ENCODE data around the gene RACK1. TPM values are rescaled to one million over a fixed set of nuclear protein-coding genes. Genes with fewer than 3 reads are reported as not detected.

The RACK1 gene
- total RNA-seq, 4 donors from 2014 or later: 1,252 to 1,898 (median 1,625) TPM

- Histone ChIP-seq H3K9me3 (no peaks in the 10 kb centered on the region), H3K27ac (replicated peaks in 1 of 4) (no peak overlapping the region), H3K4me1 (peaks cover 4 to 30% (median 14%) of the 10 kb centered on the region in 4 donors), H3K27me3 (no peaks in the 10 kb centered on the region), H3K36me3 (peaks cover 67 to 100% (median 99%) of the 10 kb centered on the region in 4 donors), H3K4me3 (no peak overlapping the region)
- WGBS: 82% methylated on average over 5 of the region's 5 CpGs
- no peak for DNase-seq (ENCODE audit: extremely low spot score)
- no peak for TF ChIP-seq POLR2AphosphoS5 (IDR thresholded peaks at IDR 0.05)
- no peak for TF ChIP-seq EP300 (IDR thresholded peaks at IDR 0.05)
- TF ChIP-seq CTCF (IDR thresholded peaks at IDR 0.05): no peak
- no peak for TF ChIP-seq POLR2A (IDR thresholded peaks at IDR 0.05; ENCODE audit: low read depth)
- intact Hi-C loops (cut with DNase I): no loop called here
These were observed 7.9 kb downstream of the RACK1 start for GRCh38 chr5:181235689-181236366.

- intact Hi-C loops (cut with DNase I): no loop called here
- TF ChIP-seq POLR2AphosphoS5 (IDR thresholded peaks at IDR 0.05): no peak
- no peak for TF ChIP-seq POLR2A (IDR thresholded peaks at IDR 0.05; ENCODE audit: low read depth)
- no peak for TF ChIP-seq EP300 (IDR thresholded peaks at IDR 0.05)
- no peak for TF ChIP-seq CTCF (IDR thresholded peaks at IDR 0.05)
- H3K4me3 ChIP-seq: no peak overlapping the region
- no peaks in the 10 kb centered on the region for H3K27me3 ChIP-seq
- peaks cover 62 to 100% (median 98%) of the 10 kb centered on the region in 4 donors for H3K36me3 ChIP-seq
- H3K9me3 ChIP-seq: no peaks in the 10 kb centered on the region
- H3K27ac ChIP-seq (replicated peaks in 1 of 4): no peak overlapping the region
- WGBS: 76% methylated on average over 5 of the region's 5 CpGs
- H3K4me1 ChIP-seq: peaks cover 0 to 25% (median 9%) of the 10 kb centered on the region in 4 donors
- no peak for DNase-seq (ENCODE audit: extremely low spot score)
These were observed 8.4 kb downstream of the RACK1 start for GRCh38 chr5:181235323-181235688.

- 91% methylated on average over 13 of the region's 22 CpGs for WGBS
- Histone ChIP-seq H3K27me3 (no peaks in the 10 kb centered on the region), H3K27ac (replicated peaks in 1 of 4) (no peak overlapping the region)
These were observed 9.0 kb downstream of the RACK1 start for GRCh38 chr5:181234455-181235306.

GRCh38 chr5:181233801-181234454, 9.8 kb downstream of the RACK1 start:
- 86% methylated on average over 8 of the region's 24 CpGs for WGBS
- no peak for TF ChIP-seq POLR2A (IDR thresholded peaks at IDR 0.05; ENCODE audit: low read depth)
- no peak for TF ChIP-seq CTCF (IDR thresholded peaks at IDR 0.05)
- no peak for TF ChIP-seq POLR2AphosphoS5 (IDR thresholded peaks at IDR 0.05)
- TF ChIP-seq EP300 (IDR thresholded peaks at IDR 0.05): no peak
- no peak overlapping the region for H3K27ac ChIP-seq (replicated peaks in 1 of 4)

More at GRCh38 chr5:181234455-181235306, 9.0 kb downstream of the RACK1 start:
- no peaks in the 10 kb centered on the region for H3K9me3 ChIP-seq
- no peak for DNase-seq (ENCODE audit: extremely low spot score)
- peaks cover 55 to 94% (median 92%) of the 10 kb centered on the region in 4 donors for H3K36me3 ChIP-seq
- intact Hi-C loops (cut with DNase I): no loop called here
- TF ChIP-seq EP300 (IDR thresholded peaks at IDR 0.05) (no peak), CTCF (IDR thresholded peaks at IDR 0.05) (no peak), POLR2A (IDR thresholded peaks at IDR 0.05; ENCODE audit: low read depth) (no peak), POLR2AphosphoS5 (IDR thresholded peaks at IDR 0.05) (no peak)
- H3K4me3 ChIP-seq: no peak overlapping the region
- peaks cover 0 to 18% (median 2%) of the 10 kb centered on the region in 4 donors for H3K4me1 ChIP-seq

More at GRCh38 chr5:181233801-181234454, 9.8 kb downstream of the RACK1 start:
- H3K4me1 ChIP-seq: peaks cover 0 to 12% (median 0%) of the 10 kb centered on the region in 4 donors
- peaks cover 48 to 92% (median 87%) of the 10 kb centered on the region in 4 donors for H3K36me3 ChIP-seq
- intact Hi-C loops (cut with DNase I): no loop called here
- H3K9me3 ChIP-seq: no peaks in the 10 kb centered on the region
- H3K27me3 ChIP-seq: no peaks in the 10 kb centered on the region
- H3K4me3 ChIP-seq: no peak overlapping the region
- DNase-seq (ENCODE audit: extremely low spot score): no peak

Data from esophagus muscularis mucosa (tissue), 4 donors.